K562 (cell line): Measurements from ENCODE around the gene EMILIN1. TPM values are rescaled to one million over a fixed set of nuclear protein-coding genes. Genes with fewer than 3 reads are reported as not detected.

Experiments
- ATAC-seq: fragments of 200-7000 bp; cut with Tn5 transposase; 3 replicates; pipeline ENCODE4 v1.9.1; 2020; ENCODE audit warnings: moderate library complexity
- BruUV-seq: library from RNA; stranded (reverse); fragments of 400-500 nt; replicated peaks from 2 replicates; lab custom pipeline; 2021; lab: Mats Ljungman, UMichigan
- CTCF ChIA-PET: fragments of 300-600 bp; formaldehyde crosslinking; extraction: SDS; loops from one replicate; lab custom pipeline; 2021; ENCODE audit warnings: low intra/inter-chr PET ratio; lab: Yijun Ruan, JAX
- POLR2A ChIA-PET: fragments of 300-600, 350-650 bp; sonication (Branson Sonifier 250); formaldehyde crosslinking; extraction: SDS; loops from one replicate; lab custom pipeline; 2021; ENCODE audit warnings: antibody characterized with exemption, inconsistent platforms; lab: Yijun Ruan, JAX
- DNase-seq, 4 experiments: peaks; one replicate each; pipeline versions ENCODE4 v3.0.0 to v3.0.0-alpha.2; 2011 to 2018; ENCODE audit warnings: low spot score in 3 of 4, mixed read lengths in 3 of 4; ENCODE audit errors: extremely low read depth in 1 of 4
- FAIRE-seq: peaks from 2 replicates; lab custom pipeline; 2011; peaks lifted over from hg19 to GRCh38; lab: Jason Lieb, UNC
- H2AFZ ChIP-seq: 2 replicates; pipeline ENCODE4 v1.6.0; 2011; ENCODE audit warnings: low read depth, low read length, control low read depth, inconsistent platforms
- H3K27ac ChIP-seq: fragments of 200-600 bp; 3 replicates; pipeline ENCODE4 v1.8.0; 2011; ENCODE audit warnings: low read depth, mild to moderate bottlenecking, control low read depth, inconsistent platforms, low read length, moderate library complexity, mixed read lengths; ENCODE audit errors: extremely low read depth
- H3K27me3 ChIP-seq, 2 experiments: fragments of 300-600 bp in 1 of 2; 2 replicates in 1 of 2; 3 replicates in 1 of 2; pipeline versions ENCODE4 v1.6.0 to v1.8.0; 2011; ENCODE audit warnings: inconsistent platforms in 2 of 2, low read length in 2 of 2, mild to moderate bottlenecking in 1 of 2, mixed read lengths in 1 of 2, moderate library complexity in 1 of 2; ENCODE audit not compliant: control insufficient read depth in 2 of 2, insufficient read depth in 2 of 2
- H3K36me3 ChIP-seq: fragments of 300-600 bp; 3 replicates; pipeline ENCODE4 v1.8.0; 2011; ENCODE audit warnings: mild to moderate bottlenecking, low read length, inconsistent platforms; ENCODE audit not compliant: control insufficient read depth, insufficient read depth
- H3K4me1 ChIP-seq, 2 experiments: fragments of 200-600 bp in 1 of 2; replicated peaks in 1 of 2; 2 replicates in 1 of 2; 3 replicates in 1 of 2; pipeline versions ENCODE4 v1.5.1 to v1.8.0; 2011; ENCODE audit warnings: inconsistent platforms in 2 of 2, low read length in 2 of 2, mild to moderate bottlenecking in 1 of 2, mixed read lengths in 1 of 2, moderate library complexity in 1 of 2; ENCODE audit not compliant: control insufficient read depth in 2 of 2, insufficient read depth in 2 of 2
- H3K4me2 ChIP-seq: 2 replicates; pipeline ENCODE4 v1.6.1; 2011; ENCODE audit warnings: low read length, control low read depth, inconsistent platforms, mixed read lengths; ENCODE audit not compliant: insufficient read depth
- H3K4me3 ChIP-seq: fragments of 200-600 bp; sonication (generic), shearing (Covaris generic); 2 replicates; pipeline ENCODE4 v1.5.1; 2016; ENCODE audit warnings: control low read depth, inconsistent platforms
- H3K79me2 ChIP-seq: fragments of 200-600 bp; 3 replicates; pipeline ENCODE4 v1.8.0; 2011; ENCODE audit warnings: low read length, inconsistent platforms; ENCODE audit not compliant: control insufficient read depth, insufficient read depth
- H3K9ac ChIP-seq, 2 experiments: 2 replicates each; pipeline versions ENCODE4 v1.6.0 to v1.6.1; 2011; ENCODE audit warnings: low read depth in 2 of 2, low read length in 2 of 2, control low read depth in 1 of 2, inconsistent platforms in 1 of 2, mild to moderate bottlenecking in 1 of 2, mixed read lengths in 1 of 2; ENCODE audit not compliant: insufficient read depth in 1 of 2
- H3K9me1 ChIP-seq: one replicate; pipeline ENCODE4 v1.6.0; 2011; ENCODE audit warnings: inconsistent platforms, mild to moderate bottlenecking, low read length, moderate library complexity; ENCODE audit not compliant: control insufficient read depth, insufficient read depth
- H3K9me3 ChIP-seq: replicated peaks from 2 replicates; pipeline ENCODE4 v1.5.1; 2011; ENCODE audit warnings: low read depth, low read length, inconsistent platforms; ENCODE audit not compliant: control insufficient read depth, insufficient read depth
- H4K20me1 ChIP-seq: replicated peaks from 2 replicates; pipeline ENCODE4 v1.6.1; 2011; ENCODE audit warnings: low read length, inconsistent platforms, mixed read lengths; ENCODE audit not compliant: control insufficient read depth, insufficient read depth
- POLR2G ChIP-seq: fragments of 200-400 bp; formaldehyde crosslinking; IDR thresholded peaks from 2 replicates; pipeline ENCODE4 v1.6.1; 2017; ENCODE audit warnings: low read depth, mild to moderate bottlenecking, antibody characterized with exemption, low read length, moderate library complexity
- WGBS: fragments of 100-300 bp; shearing (Covaris generic); methylation state at CpG from one replicate; pipeline ENCODE4 v1.1.6; 2016; ENCODE audit warnings: low coverage, mixed read lengths; ENCODE audit not compliant: insufficient coverage; ENCODE audit errors: missing lambda C conversion rate; 5-methylcytosine and 5-hydroxymethylcytosine counted together
- in situ Hi-C: fragments of 300-500 bp; cut with MboI; formaldehyde crosslinking; loops from 4 replicates; pipeline ENCODE4 v1.15.0; 2018; ENCODE audit warnings: inconsistent platforms, mixed read lengths
- intact Hi-C: fragments of 100-400 bp; cut with micrococcal nuclease; formaldehyde crosslinking; loops from 2 replicates; pipeline ENCODE4 v1.14.2; 2022
- polyA plus RNA-seq, 8 experiments: library from polyadenylated mRNA; depleted of rRNA in 4 of 8; stranded (reverse) in 5 of 8; unstranded in 3 of 8; fragments of >200 nt; fragmentation: Nextera tagmentation in 2 of 8; fragmentation: Illumina TruSeq in 1 of 8; extraction: Ambion mirVana in 2 of 8; extraction: Trizol in 1 of 8; gene quantifications; 2 replicates each; pipeline versions ENCODE4 v1.2.1 to v1.2.3, GENCODE V29; 2011 to 2014; ENCODE audit warnings: inconsistent platforms in 1 of 8, missing spikeins in 1 of 8
- total RNA-seq, 7 experiments: library from RNA; depleted of rRNA in 6 of 7; stranded (reverse); fragments of >200 nt in 6 of 7; fragmentation: Illumina TruSeq in 2 of 7; extraction: Trizol in 2 of 7; gene quantifications; 2 replicates each; pipeline versions ENCODE4 v1.2.1 to v1.2.3, GENCODE V29; 2011 to 2021; ENCODE audit warnings: low replicate concordance in 1 of 7
- TF ChIP-seq, protein P1 (sequence below): fragments of 450-650 bp; IDR thresholded peaks from 2 replicates; pipeline ENCODE4 v1.6.1; 2017; ENCODE audit warnings: antibody characterized with exemption, mild to moderate bottlenecking
- TF ChIP-seq, protein P2 (sequence below), 3 experiments: fragments of 200-800 bp in 1 of 3; sonication (Bioruptor generic) in 1 of 3; sonication (generic) in 1 of 3; formaldehyde crosslinking in 1 of 3; IDR thresholded peaks; 2 replicates each; pipeline versions ENCODE4 v1.6.1 to v1.8.0; 2016 to 2022; ENCODE audit warnings: mild to moderate bottlenecking in 2 of 3, missing compliant biosample characterization in 2 of 3, missing genetic modification characterization in 2 of 3, missing genetic modification reagents in 1 of 3

Gene EMILIN1
- total and polyA plus RNA-seq, 9 of the 15 experiments (the other 6 are each of a cell fraction or from before 2014, with no cell fraction given) = 0.04 to 2.7 (median 0.54) TPM; not detected in 2

DNA sequence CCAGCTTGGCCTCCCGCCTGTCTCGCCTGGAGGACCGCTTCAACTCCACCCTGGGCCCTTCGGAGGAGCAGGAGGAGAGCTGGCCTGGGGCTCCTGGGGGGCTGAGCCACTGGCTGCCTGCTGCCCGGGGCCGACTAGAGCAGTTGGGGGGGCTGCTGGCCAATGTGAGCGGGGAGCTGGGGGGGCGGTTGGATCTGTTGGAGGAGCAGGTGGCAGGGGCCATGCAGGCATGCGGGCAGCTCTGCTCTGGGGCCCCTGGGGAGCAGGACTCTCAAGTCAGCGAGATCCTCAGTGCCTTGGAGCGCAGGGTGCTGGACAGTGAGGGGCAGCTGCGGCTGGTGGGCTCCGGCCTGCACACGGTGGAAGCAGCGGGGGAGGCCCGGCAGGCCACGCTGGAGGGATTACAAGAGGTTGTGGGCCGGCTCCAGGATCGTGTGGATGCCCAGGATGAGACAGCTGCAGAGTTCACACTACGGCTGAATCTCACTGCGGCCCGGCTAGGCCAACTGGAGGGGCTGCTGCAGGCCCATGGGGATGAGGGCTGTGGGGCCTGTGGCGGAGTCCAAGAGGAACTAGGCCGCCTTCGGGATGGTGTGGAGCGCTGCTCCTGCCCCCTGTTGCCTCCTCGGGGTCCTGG, 4.5 kb downstream of the EMILIN1 start:
- Histone ChIP-seq H2AFZ (0 out of 2 replicates have a peak overlapping the region, but pooled peaks have one; percentile 19), H3K4me1 (peaks cover 50 to 76% of the 10 kb centered on the region in 2 experiments), H4K20me1 (no peaks in the 10 kb centered on the region), H3K79me2 (peaks cover 8% of the 10 kb centered on the region; the same call in 1 of the 3 replicates), H3K9me3 (no peaks in the 10 kb centered on the region), H3K27me3 (no peaks in the 10 kb centered on the region), H3K36me3 (no peaks in the 10 kb centered on the region), H3K4me2 (no peak overlapping the region), H3K9ac (peak overlapping the region in 1 of 2 experiments; percentile 84; a peak in 2 of 4 replicates), H3K4me3 (no peak overlapping the region), H3K27ac (peak overlapping the region; percentile 87; the same call in 2 of the 3 replicates), H3K9me1 (peaks cover 4% of the 10 kb centered on the region)
- FAIRE-seq = no peak
- ATAC-seq = no peak
- intact Hi-C loops (no loop called here), in situ Hi-C loops (no loop called here)
- BruUV-seq = no TSS peak
- ChIA-PET CTCF (no interaction called here), POLR2A (interaction anchor here (0.6 to 2.3 kb wide), 11 partner anchors 10 to 294 kb away, joined by 3 to 11 read pairs (median 3); partner anchors contain the start of gene OST4)
- no peak for DNase-seq
- WGBS = 83% methylated on average over 20 of the region's 27 CpGs
- TF ChIP-seq, protein P1, sequence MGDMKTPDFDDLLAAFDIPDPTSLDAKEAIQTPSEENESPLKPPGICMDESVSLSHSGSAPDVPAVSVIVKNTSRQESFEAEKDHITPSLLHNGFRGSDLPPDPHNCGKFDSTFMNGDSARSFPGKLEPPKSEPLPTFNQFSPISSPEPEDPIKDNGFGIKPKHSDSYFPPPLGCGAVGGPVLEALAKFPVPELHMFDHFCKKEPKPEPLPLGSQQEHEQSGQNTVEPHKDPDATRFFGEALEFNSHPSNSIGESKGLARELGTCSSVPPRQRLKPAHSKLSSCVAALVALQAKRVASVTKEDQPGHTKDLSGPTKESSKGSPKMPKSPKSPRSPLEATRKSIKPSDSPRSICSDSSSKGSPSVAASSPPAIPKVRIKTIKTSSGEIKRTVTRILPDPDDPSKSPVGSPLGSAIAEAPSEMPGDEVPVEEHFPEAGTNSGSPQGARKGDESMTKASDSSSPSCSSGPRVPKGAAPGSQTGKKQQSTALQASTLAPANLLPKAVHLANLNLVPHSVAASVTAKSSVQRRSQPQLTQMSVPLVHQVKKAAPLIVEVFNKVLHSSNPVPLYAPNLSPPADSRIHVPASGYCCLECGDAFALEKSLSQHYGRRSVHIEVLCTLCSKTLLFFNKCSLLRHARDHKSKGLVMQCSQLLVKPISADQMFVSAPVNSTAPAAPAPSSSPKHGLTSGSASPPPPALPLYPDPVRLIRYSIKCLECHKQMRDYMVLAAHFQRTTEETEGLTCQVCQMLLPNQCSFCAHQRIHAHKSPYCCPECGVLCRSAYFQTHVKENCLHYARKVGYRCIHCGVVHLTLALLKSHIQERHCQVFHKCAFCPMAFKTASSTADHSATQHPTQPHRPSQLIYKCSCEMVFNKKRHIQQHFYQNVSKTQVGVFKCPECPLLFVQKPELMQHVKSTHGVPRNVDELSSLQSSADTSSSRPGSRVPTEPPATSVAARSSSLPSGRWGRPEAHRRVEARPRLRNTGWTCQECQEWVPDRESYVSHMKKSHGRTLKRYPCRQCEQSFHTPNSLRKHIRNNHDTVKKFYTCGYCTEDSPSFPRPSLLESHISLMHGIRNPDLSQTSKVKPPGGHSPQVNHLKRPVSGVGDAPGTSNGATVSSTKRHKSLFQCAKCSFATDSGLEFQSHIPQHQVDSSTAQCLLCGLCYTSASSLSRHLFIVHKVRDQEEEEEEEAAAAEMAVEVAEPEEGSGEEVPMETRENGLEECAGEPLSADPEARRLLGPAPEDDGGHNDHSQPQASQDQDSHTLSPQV = 0 out of 2 replicates have a peak, but pooled peaks have one; percentile 4
- TF ChIP-seq, protein P2, sequence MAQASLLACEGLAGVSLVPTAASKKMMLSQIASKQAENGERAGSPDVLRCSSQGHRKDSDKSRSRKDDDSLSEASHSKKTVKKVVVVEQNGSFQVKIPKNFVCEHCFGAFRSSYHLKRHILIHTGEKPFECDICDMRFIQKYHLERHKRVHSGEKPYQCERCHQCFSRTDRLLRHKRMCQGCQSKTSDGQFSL (CRISPR knock-in tag; IDR thresholded peaks at IDR 0.05) = peak; percentile 30; the same call in 1 of the 2 replicates
- TF ChIP-seq, protein P2 (tag; IDR thresholded peaks at IDR 0.05) = no peak
- TF ChIP-seq POLR2G = 0 out of 2 replicates have a peak, but pooled peaks have one; percentile 11
